ENCODE data around the gene NELL2.

Gene NELL2

GRCh38 chr12:44504799-44505198 is 371.3 kb downstream of the NELL2 start:
- in situ Hi-C loops (cut with MboI; ENCODE audit: low pct_unique_long_range_greater_than_20kb, low sequenced_read_pairs, unreplicated experiment): no loop called here
- no peak for TF ChIP-seq CTCF (IDR thresholded peaks at IDR 0.05; ENCODE audit: extremely low read depth, insufficient read depth, missing control alignments)

GRCh38 chr12:44503329-44503728 is 372.8 kb downstream of the NELL2 start:
- in situ Hi-C loops (cut with MboI; ENCODE audit: low pct_unique_long_range_greater_than_20kb, low sequenced_read_pairs, unreplicated experiment): no loop called here
- DNase-seq (ENCODE audit: low spot score): no peak
- TF ChIP-seq CTCF (IDR thresholded peaks at IDR 0.05; ENCODE audit: extremely low read depth, insufficient read depth, missing control alignments): no peak

More at GRCh38 chr12:44504799-44505198, 371.3 kb downstream of the NELL2 start:
- no peak for DNase-seq (ENCODE audit: low spot score)

GRCh38 chr12:44502681-44503080 is 373.4 kb downstream of the NELL2 start:
- DNase-seq (ENCODE audit: low spot score): no peak
- no peak for TF ChIP-seq CTCF (IDR thresholded peaks at IDR 0.05; ENCODE audit: extremely low read depth, insufficient read depth, missing control alignments)
- in situ Hi-C loops (cut with MboI; ENCODE audit: low pct_unique_long_range_greater_than_20kb, low sequenced_read_pairs, unreplicated experiment): no loop called here

GRCh38 chr12:44500423-44500822 is 375.7 kb downstream of the NELL2 start:
- in situ Hi-C loops (cut with MboI; ENCODE audit: low pct_unique_long_range_greater_than_20kb, low sequenced_read_pairs, unreplicated experiment): no loop called here
- no peak for TF ChIP-seq CTCF (IDR thresholded peaks at IDR 0.05; ENCODE audit: extremely low read depth, insufficient read depth, missing control alignments)
- no peak for DNase-seq (ENCODE audit: low spot score)

GRCh38 chr12:44497044-44497443 is 379.1 kb downstream of the NELL2 start:
- in situ Hi-C loops (cut with MboI; ENCODE audit: low pct_unique_long_range_greater_than_20kb, low sequenced_read_pairs, unreplicated experiment): no loop called here
- no peak for TF ChIP-seq CTCF (IDR thresholded peaks at IDR 0.05; ENCODE audit: extremely low read depth, insufficient read depth, missing control alignments)
- DNase-seq (ENCODE audit: low spot score): no peak

- in situ Hi-C loops (cut with MboI; ENCODE audit: low pct_unique_long_range_greater_than_20kb, low sequenced_read_pairs, unreplicated experiment): no loop called here
- TF ChIP-seq CTCF (IDR thresholded peaks at IDR 0.05; ENCODE audit: extremely low read depth, insufficient read depth, missing control alignments): no peak
- DNase-seq (ENCODE audit: low spot score): no peak
These were observed 385.9 kb downstream of the NELL2 start for GRCh38 chr12:44490181-44490580.

GRCh38 chr12:44488180-44488579 is 387.9 kb downstream of the NELL2 start:
- no peak for DNase-seq (ENCODE audit: low spot score)
- in situ Hi-C loops (cut with MboI; ENCODE audit: low pct_unique_long_range_greater_than_20kb, low sequenced_read_pairs, unreplicated experiment): no loop called here
- no peak for TF ChIP-seq CTCF (IDR thresholded peaks at IDR 0.05; ENCODE audit: extremely low read depth, insufficient read depth, missing control alignments)

Data from GM13977 (cell line).